Activated naive CD4-positive, alpha-beta T cell treated with anti-CD3 and anti-CD28 coated beads, Interleukin-2, amount 50 U/mL, for 24 hours (primary cell): ENCODE results near the gene OSBP2.

ENCODE experiments used
- H3K27ac Mint-ChIP-seq: one replicate; pipeline ENCODE4 v1.8.0; 2021; ENCODE audit warnings: mild to moderate bottlenecking, mixed read lengths
- H3K27me3 Mint-ChIP-seq: one replicate; pipeline ENCODE4 v1.8.0; 2021; ENCODE audit warnings: mixed read lengths
- H3K36me3 Mint-ChIP-seq: one replicate; pipeline ENCODE4 v1.8.0; 2021; ENCODE audit warnings: mixed read lengths
- H3K4me1 Mint-ChIP-seq: one replicate; pipeline ENCODE4 v1.8.0; 2021; ENCODE audit warnings: mixed read lengths
- H3K4me3 Mint-ChIP-seq: one replicate; pipeline ENCODE4 v1.8.0; 2021; ENCODE audit warnings: mild to moderate bottlenecking, mixed read lengths
- H3K9me3 Mint-ChIP-seq: one replicate; pipeline ENCODE4 v1.8.0; 2021; ENCODE audit warnings: mixed read lengths

OSBP2 gene

DNA sequence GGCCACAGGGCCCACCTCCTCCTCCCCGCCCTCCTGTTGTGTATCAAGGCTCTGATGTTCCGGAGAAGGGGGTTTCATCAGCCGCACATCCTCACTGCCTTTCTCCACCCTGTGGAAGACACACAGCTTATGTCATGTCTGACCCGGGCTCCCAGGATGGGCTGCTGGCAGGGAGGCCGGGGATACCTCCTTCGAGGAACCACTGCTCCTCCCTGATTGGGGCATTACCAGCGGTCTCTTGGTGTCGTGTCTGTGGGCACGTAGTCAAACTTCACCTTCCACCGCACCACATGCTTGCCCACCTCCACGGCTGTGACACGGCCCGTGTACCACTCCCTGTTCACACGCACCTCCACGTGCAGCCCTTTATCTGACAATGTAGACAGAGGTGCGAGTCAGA, 238.0 kb downstream of the OSBP2 start:
- H3K27ac Mint-ChIP-seq = no peak overlapping the region
- no peaks in the 10 kb centered on the region for H3K9me3 Mint-ChIP-seq
- no peaks in the 10 kb centered on the region for H3K27me3 Mint-ChIP-seq
- H3K4me3 Mint-ChIP-seq = no peak overlapping the region
- peaks cover 53% of the 10 kb centered on the region for H3K4me1 Mint-ChIP-seq
- H3K36me3 Mint-ChIP-seq = peaks cover 20% of the 10 kb centered on the region

DNA sequence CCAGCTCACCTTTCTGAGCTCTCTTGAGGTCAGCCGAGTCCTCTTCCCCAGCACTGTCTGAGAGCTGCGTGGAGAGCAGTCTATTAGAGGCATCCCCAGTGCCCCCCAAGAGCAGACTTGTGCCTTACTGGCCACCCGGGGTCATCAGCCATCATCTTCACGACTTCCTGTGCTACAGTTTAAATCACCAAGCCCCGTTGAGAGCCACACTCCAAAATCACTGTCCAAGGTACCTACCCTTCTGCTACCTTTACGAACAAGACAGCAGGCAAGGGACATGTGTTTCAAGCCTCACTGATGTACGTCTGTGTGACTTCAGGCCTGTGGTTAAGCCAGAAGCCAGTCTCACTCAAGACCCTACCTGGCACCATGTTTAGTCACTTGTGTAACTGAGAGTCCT, 238.8 kb downstream of the OSBP2 start:
- no peaks in the 10 kb centered on the region for H3K9me3 Mint-ChIP-seq
- H3K4me3 Mint-ChIP-seq = no peak overlapping the region
- H3K27me3 Mint-ChIP-seq = no peaks in the 10 kb centered on the region
- peak overlapping the region; percentile 68 for H3K27ac Mint-ChIP-seq
- peaks cover 24% of the 10 kb centered on the region for H3K36me3 Mint-ChIP-seq
- peaks cover 61% of the 10 kb centered on the region for H3K4me1 Mint-ChIP-seq

DNA sequence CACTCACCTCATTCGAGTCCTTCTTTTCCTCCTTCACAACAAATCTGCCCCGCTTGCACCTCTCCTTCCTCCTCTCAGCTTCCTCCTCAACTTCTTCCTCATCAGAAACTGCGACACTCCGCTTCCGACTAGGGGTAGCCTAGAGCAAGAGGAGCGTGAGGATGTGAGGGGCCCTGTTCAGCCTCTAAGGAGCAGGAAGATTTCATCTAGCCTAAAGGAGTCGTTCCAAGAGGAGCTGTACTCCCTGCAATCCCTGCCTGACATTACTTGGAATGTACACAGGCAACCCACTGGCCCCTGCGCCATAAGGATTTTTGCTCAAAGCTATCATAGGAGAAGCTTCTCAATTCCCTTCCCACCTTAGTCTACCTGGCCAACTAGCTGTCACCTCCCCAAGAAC, 239.4 kb downstream of the OSBP2 start:
- Mint-ChIP-seq H3K4me1 (peaks cover 67% of the 10 kb centered on the region), H3K27me3 (no peaks in the 10 kb centered on the region), H3K27ac (no peak overlapping the region), H3K9me3 (no peaks in the 10 kb centered on the region), H3K36me3 (peaks cover 27% of the 10 kb centered on the region), H3K4me3 (no peak overlapping the region)

DNA sequence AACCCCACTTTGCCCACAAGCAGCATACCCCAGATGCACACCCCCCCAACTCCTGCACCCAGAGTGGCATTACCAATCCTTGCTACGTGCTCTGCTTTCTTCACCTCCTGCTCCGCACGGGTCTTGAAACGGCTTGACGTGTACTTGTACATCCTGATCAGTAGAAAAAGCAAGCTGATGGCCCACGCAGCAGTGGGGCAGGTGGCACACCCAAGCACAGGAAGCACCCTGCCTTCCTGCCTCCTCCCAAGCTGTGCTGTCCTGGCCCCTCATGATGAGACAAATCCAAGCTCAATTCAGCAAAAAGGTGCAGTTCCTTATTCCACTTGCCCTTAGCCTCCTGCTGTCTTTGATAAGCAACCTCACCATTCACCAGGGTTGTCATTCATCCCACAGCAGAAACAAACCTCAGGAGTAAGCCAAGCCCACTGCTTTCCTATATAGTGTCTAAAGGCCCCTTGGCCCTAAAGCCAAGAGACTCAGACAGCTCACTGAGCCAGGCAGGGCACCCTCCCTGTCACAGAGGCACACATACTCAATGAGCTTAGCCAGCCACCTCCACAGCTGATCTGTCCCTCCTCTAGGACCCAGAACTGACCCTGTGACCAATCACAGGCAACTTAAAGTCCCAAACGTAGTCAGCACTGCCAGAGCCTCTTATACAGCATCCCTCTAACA, 246.2 kb downstream of the OSBP2 start:
- no peaks in the 10 kb centered on the region for H3K27me3 Mint-ChIP-seq
- H3K4me3 Mint-ChIP-seq = peak overlapping the region; percentile 87
- peaks cover 97% of the 10 kb centered on the region for H3K4me1 Mint-ChIP-seq
- peak overlapping the region; percentile 95 for H3K27ac Mint-ChIP-seq
- H3K9me3 Mint-ChIP-seq = no peaks in the 10 kb centered on the region
- peaks cover 26% of the 10 kb centered on the region for H3K36me3 Mint-ChIP-seq

DNA sequence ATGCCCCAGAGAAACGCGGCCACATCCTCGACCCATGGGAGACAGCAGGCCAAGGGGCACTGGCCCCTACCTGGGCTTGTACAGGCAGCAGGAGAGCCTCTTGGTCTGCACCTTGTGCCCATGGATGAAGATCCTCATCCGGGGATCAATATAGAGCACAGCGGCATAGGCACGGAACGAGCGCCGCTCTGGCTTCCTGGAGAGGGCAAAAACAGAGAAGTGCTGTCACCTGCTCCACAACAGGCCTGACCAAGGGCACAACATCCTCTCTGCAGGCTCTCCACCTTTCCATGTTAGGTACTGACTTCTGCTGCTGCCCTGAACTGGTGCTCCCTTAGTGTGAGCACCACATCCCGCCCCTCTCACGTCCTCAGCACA, 246.7 kb downstream of the OSBP2 start:
- no peaks in the 10 kb centered on the region for H3K27me3 Mint-ChIP-seq
- peak overlapping the region; percentile 87 for H3K4me3 Mint-ChIP-seq
- peaks cover 28% of the 10 kb centered on the region for H3K36me3 Mint-ChIP-seq
- H3K27ac Mint-ChIP-seq = peak overlapping the region; percentile 95
- peaks cover 97% of the 10 kb centered on the region for H3K4me1 Mint-ChIP-seq
- H3K9me3 Mint-ChIP-seq = no peaks in the 10 kb centered on the region

DNA sequence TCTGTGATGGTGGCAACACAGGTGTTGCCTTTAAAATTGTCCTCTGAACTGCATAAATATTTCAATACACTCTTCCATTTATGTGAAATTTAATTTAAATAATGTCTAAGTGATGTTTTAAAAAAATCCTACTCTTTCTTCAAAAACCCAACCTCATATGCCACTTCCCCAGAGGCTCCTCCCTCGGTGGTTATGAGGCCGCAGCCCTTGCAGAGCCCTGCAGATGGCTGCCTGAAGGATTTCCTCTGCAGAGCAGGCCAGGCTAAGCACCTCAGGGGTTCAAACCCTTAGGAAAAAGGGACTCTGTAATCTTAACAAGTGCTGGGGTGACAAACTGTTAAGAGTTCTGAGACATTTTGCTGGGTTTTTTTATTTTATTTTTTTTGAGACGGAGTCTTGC, 248.7 kb downstream of the OSBP2 start:
- Mint-ChIP-seq H3K4me1 (peaks cover 85% of the 10 kb centered on the region), H3K27ac (peak overlapping the region; percentile 43), H3K9me3 (no peaks in the 10 kb centered on the region), H3K27me3 (no peaks in the 10 kb centered on the region), H3K4me3 (no peak overlapping the region), H3K36me3 (peaks cover 26% of the 10 kb centered on the region)

DNA sequence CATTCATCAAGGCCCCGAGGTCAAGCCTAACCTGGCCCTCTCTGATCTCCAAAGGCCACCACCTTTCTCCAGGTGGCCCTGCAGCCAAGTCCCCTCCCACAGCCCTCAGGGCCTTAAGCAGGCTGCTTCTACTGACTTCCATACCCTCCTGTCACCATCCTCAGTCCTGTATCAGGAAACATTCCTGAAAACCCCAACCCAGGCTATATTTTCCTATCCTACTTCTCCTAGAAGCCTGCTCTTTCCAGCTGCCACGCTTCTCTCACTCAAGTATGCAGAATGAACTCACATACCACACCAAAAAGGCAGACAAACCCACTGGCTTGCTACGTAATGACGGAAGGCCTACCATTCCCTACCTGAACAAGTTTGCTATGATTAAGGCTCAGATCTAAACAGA, 250.3 kb downstream of the OSBP2 start:
- H3K9me3 Mint-ChIP-seq = no peaks in the 10 kb centered on the region
- H3K27ac Mint-ChIP-seq = no peak overlapping the region
- H3K27me3 Mint-ChIP-seq = no peaks in the 10 kb centered on the region
- no peak overlapping the region for H3K4me3 Mint-ChIP-seq
- peaks cover 30% of the 10 kb centered on the region for H3K36me3 Mint-ChIP-seq
- H3K4me1 Mint-ChIP-seq = peaks cover 69% of the 10 kb centered on the region

GRCh38 chr22:30945653-30946052, 251.0 kb downstream of the OSBP2 start:
- Mint-ChIP-seq H3K36me3 (peaks cover 33% of the 10 kb centered on the region), H3K4me1 (peaks cover 67% of the 10 kb centered on the region), H3K27me3 (no peaks in the 10 kb centered on the region), H3K27ac (peak overlapping the region; percentile 76), H3K9me3 (no peaks in the 10 kb centered on the region), H3K4me3 (no peak overlapping the region)

DNA sequence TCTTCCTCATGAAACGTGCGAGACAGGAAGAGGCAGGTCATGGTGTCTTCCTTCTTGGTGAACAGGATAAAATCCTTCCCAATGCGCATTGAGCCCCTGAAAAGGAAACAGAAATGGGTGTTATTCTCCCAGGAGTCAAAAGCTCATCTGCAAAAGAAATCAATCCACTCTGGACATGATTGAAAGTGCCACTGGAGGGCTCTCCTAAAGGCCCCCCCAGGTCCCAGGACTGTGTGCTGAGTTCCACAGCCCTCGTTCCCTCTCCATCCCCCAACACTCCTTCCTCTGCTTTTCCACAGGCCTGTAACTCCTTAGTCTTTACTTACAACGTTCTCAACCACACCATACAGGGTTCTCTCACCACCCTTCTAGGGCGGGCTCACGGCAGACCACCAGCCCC, 251.7 kb downstream of the OSBP2 start:
- peaks cover 67% of the 10 kb centered on the region for H3K4me1 Mint-ChIP-seq
- H3K9me3 Mint-ChIP-seq = no peaks in the 10 kb centered on the region
- H3K4me3 Mint-ChIP-seq = no peak overlapping the region
- H3K36me3 Mint-ChIP-seq = peaks cover 36% of the 10 kb centered on the region
- H3K27me3 Mint-ChIP-seq = no peaks in the 10 kb centered on the region
- peak overlapping the region; percentile 76 for H3K27ac Mint-ChIP-seq

- no peaks in the 10 kb centered on the region for H3K27me3 Mint-ChIP-seq
- H3K4me1 Mint-ChIP-seq = peaks cover 67% of the 10 kb centered on the region
- no peaks in the 10 kb centered on the region for H3K9me3 Mint-ChIP-seq
- H3K36me3 Mint-ChIP-seq = peaks cover 34% of the 10 kb centered on the region
- H3K27ac Mint-ChIP-seq = no peak overlapping the region
- no peak overlapping the region for H3K4me3 Mint-ChIP-seq
These were observed 252.6 kb downstream of the OSBP2 start for GRCh38 chr22:30947173-30947815.

- Mint-ChIP-seq H3K4me3 (no peak overlapping the region), H3K4me1 (peaks cover 68% of the 10 kb centered on the region), H3K27me3 (no peaks in the 10 kb centered on the region), H3K27ac (no peak overlapping the region), H3K9me3 (no peaks in the 10 kb centered on the region), H3K36me3 (peaks cover 40% of the 10 kb centered on the region)
These were observed 253.3 kb downstream of the OSBP2 start for GRCh38 chr22:30947816-30948454.

GRCh38 chr22:30948930-30949342, 254.3 kb downstream of the OSBP2 start:
- H3K4me3 Mint-ChIP-seq = no peak overlapping the region
- peaks cover 68% of the 10 kb centered on the region for H3K4me1 Mint-ChIP-seq
- peak overlapping the region; percentile 79 for H3K27ac Mint-ChIP-seq
- H3K27me3 Mint-ChIP-seq = no peaks in the 10 kb centered on the region
- no peaks in the 10 kb centered on the region for H3K9me3 Mint-ChIP-seq
- peaks cover 44% of the 10 kb centered on the region for H3K36me3 Mint-ChIP-seq

GRCh38 chr22:30949934-30950660, 255.4 kb downstream of the OSBP2 start:
- no peak overlapping the region for H3K4me3 Mint-ChIP-seq
- no peaks in the 10 kb centered on the region for H3K9me3 Mint-ChIP-seq
- peaks cover 66% of the 10 kb centered on the region for H3K4me1 Mint-ChIP-seq
- no peaks in the 10 kb centered on the region for H3K27me3 Mint-ChIP-seq
- H3K27ac Mint-ChIP-seq = no peak overlapping the region
- H3K36me3 Mint-ChIP-seq = peaks cover 40% of the 10 kb centered on the region

DNA sequence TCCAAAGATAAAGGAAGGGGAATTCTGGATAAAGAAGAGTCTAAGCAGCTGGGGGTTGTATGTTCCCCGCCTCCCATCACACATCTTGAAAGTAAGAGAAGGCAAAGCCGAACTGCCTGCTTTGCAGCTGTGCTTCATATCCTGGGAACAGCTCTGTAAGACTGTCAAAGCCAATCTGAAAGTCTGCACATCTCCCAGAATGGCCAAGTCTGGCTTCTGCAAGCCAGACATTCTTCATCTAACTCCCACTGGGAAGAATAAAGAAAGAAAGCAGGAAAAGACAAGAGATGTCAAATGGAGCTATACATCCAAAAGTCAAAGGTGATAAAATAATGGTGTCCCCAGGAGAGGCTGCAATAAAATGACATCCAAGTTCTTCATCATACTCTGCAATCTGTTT, 258.5 kb downstream of the OSBP2 start:
- no peak overlapping the region for H3K27ac Mint-ChIP-seq
- H3K27me3 Mint-ChIP-seq = no peaks in the 10 kb centered on the region
- H3K9me3 Mint-ChIP-seq = no peaks in the 10 kb centered on the region
- H3K4me1 Mint-ChIP-seq = peaks cover 76% of the 10 kb centered on the region
- no peak overlapping the region for H3K4me3 Mint-ChIP-seq
- H3K36me3 Mint-ChIP-seq = peaks cover 28% of the 10 kb centered on the region

DNA sequence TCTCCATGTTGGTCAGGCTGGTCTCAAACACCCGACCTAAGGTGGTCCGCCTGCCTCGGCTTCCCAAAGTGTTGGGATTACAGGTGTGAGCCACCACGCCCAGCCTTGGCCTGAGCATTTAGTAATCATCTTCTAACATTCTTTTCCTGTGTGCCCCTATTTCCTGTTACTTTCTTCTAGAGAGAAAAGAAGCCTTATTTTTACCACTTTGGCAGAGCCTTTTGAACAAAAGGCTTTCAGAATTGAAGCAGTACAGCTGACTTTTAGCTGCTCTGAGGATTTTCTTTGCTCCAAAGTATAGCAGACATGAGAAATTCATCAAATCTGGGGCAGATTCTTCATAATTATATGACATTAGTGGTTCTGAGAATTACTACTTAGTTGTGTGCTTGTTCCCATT, 260.5 kb downstream of the OSBP2 start:
- Mint-ChIP-seq H3K27ac (peak overlapping the region; percentile 94), H3K4me1 (peaks cover 89% of the 10 kb centered on the region), H3K4me3 (peak overlapping the region; percentile 61), H3K27me3 (no peaks in the 10 kb centered on the region), H3K9me3 (no peaks in the 10 kb centered on the region), H3K36me3 (peaks cover 21% of the 10 kb centered on the region)
